Body of pancreas (tissue), 4 donors: Measurements from ENCODE around the gene PHYHIPL.
"Not testable (repeated sequence)": the region's sequence is repeated elsewhere in the genome, so short reads cannot be mapped to it uniquely, and the experiment has no call there.

Experiments
- CTCF ChIP-seq, 7 experiments: fragments of 450-650 bp in 4 of 7; fragments of 200-600 bp in 3 of 7; sonication (generic) in 3 of 7; IDR thresholded peaks; one replicate each; pipeline ENCODE4 v1.5.1; 2016 to 2019; ENCODE audit warnings: antibody characterized with exemption in 7 of 7
- POLR2A ChIP-seq, 3 donors: fragments of 450-650 bp; IDR thresholded peaks; one replicate each; pipeline ENCODE4 v1.6.1; 2016; ENCODE audit warnings: antibody characterized with exemption in 3 of 3, mild to moderate bottlenecking in 2 of 3

GRCh38 chr10:59239108-59239507 lies 62.7 kb downstream of the PHYHIPL start:
- TF ChIP-seq CTCF, POLR2A (IDR thresholded peaks at IDR 0.05): not testable (repeated sequence)
